Measurements from ENCODE around the gene SRI. TPM values are rescaled to one million over a fixed set of nuclear protein-coding genes. Genes with fewer than 3 reads are reported as not detected.

SRI gene
- total RNA-seq, 1 experiment from 2014 or later, result 136 TPM

DNA sequence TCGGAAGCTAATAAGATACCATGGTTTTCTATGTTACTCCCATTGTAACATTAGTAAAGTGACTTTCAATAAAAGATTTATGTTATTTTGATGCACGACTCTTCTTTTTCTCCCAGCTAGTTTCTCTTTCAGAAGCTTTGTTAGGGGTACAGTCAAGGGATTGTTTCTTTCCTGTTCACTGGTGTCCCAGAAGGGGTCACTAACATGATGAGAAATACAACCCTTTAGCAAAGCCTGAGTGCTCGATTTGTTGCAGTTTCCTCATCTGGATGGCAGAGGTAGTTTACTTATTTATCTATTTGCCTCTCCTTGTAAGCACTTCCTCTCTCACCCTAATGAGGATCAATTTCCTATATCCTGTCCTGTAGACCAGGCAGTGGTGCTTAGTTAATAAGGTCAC, 17.0 kb downstream of the SRI start:
- TF ChIP-seq, protein P1, sequence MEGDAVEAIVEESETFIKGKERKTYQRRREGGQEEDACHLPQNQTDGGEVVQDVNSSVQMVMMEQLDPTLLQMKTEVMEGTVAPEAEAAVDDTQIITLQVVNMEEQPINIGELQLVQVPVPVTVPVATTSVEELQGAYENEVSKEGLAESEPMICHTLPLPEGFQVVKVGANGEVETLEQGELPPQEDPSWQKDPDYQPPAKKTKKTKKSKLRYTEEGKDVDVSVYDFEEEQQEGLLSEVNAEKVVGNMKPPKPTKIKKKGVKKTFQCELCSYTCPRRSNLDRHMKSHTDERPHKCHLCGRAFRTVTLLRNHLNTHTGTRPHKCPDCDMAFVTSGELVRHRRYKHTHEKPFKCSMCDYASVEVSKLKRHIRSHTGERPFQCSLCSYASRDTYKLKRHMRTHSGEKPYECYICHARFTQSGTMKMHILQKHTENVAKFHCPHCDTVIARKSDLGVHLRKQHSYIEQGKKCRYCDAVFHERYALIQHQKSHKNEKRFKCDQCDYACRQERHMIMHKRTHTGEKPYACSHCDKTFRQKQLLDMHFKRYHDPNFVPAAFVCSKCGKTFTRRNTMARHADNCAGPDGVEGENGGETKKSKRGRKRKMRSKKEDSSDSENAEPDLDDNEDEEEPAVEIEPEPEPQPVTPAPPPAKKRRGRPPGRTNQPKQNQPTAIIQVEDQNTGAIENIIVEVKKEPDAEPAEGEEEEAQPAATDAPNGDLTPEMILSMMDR (conservative IDR thresholded peaks at IDR 0.05), result no peak
- Histone ChIP-seq H4K8ac (replicated peaks; ENCODE audit: insufficient read length, low read depth, low read length) (no peak overlapping the region), H4K5ac (ENCODE audit: insufficient read length, low read depth, low read length) (no peak overlapping the region), H2AFZ (ENCODE audit: low read length) (no peak overlapping the region), H3K4me1 (ENCODE audit: insufficient read depth, low read length) (peaks cover 9% of the 10 kb centered on the region; the same call in 1 of the 2 replicates), H3K18ac (ENCODE audit: insufficient read length, low read depth, low read length) (no peak overlapping the region), H3K27ac (ENCODE audit: insufficient read length, low read depth, low read length) (no peak overlapping the region), H4K91ac (ENCODE audit: insufficient read length, low read depth, low read length) (no peak overlapping the region), H2BK12ac (ENCODE audit: insufficient read length, low read depth, low read length) (no peak overlapping the region), H3K79me2 (ENCODE audit: insufficient read depth, low read length) (no peaks in the 10 kb centered on the region), H3K79me1 (ENCODE audit: insufficient read depth, low read depth, low read length, poor library complexity, severe bottlenecking) (no peaks in the 10 kb centered on the region), H2BK120ac (ENCODE audit: low read depth, low read length, poor library complexity, severe bottlenecking) (no peak overlapping the region), H3K14ac (ENCODE audit: insufficient read depth, low read length) (no peak overlapping the region), H2AK5ac (ENCODE audit: insufficient read length, low read length) (no peak overlapping the region), H3T11ph (ENCODE audit: low read length) (no peak overlapping the region), H4K20me1 (ENCODE audit: control insufficient read depth, insufficient read depth, insufficient read length) (no peaks in the 10 kb centered on the region), H3K23me2 (ENCODE audit: insufficient read length, low read depth, low read length, poor library complexity, severe bottlenecking) (no peaks in the 10 kb centered on the region), H3K9ac (ENCODE audit: extremely low read depth, insufficient read length, low read length) (no peak overlapping the region), H3K23ac (ENCODE audit: insufficient read length, low read depth, low read length) (no peak overlapping the region), H3K27me3 (ENCODE audit: insufficient read depth, low read length) (no peaks in the 10 kb centered on the region), H2BK15ac (ENCODE audit: low read depth, low read length) (no peak overlapping the region; the same call in 1 of the 2 replicates), H2BK20ac (ENCODE audit: low read depth, low read length, poor library complexity, severe bottlenecking) (no peak overlapping the region), H2BK5ac (ENCODE audit: insufficient read length, low read length) (no peak overlapping the region), H3K4me2 (ENCODE audit: insufficient read depth, insufficient read length, low read length) (no peak overlapping the region), H3K56ac (ENCODE audit: insufficient read length, low read depth, low read length) (no peak overlapping the region), H3K9me3 (ENCODE audit: control insufficient read depth, low read depth, low read length) (no peaks in the 10 kb centered on the region), H3K4ac (ENCODE audit: low read depth, low read length) (no peak overlapping the region)
- no peak for DNase-seq
- H3K9me3 Mint-ChIP-seq, result no peaks in the 10 kb centered on the region
- peaks cover 24 to 42% of the 10 kb centered on the region in 2 experiments for H3K4me1 Mint-ChIP-seq
- no peak overlapping the region for H3K4me3 Mint-ChIP-seq
- H3K36me3 Mint-ChIP-seq (ENCODE audit: insufficient read depth in 1 of 3, low read depth in 3 of 3), result peaks cover 24 to 33% (median 33%) of the 10 kb centered on the region in 3 experiments; a peak in 6 of 7 replicates
- no peak overlapping the region for H3K27ac Mint-ChIP-seq
- WGBS (ENCODE audit: extremely low coverage, insufficient read length, low lambda C conversion rate), result no CpG with 5 or more reads among the region's 3 CpGs
- H3K27me3 Mint-ChIP-seq (ENCODE audit: low read depth), result no peaks in the 10 kb centered on the region
